C4-2B (cell line): Measurements from ENCODE around the gene ARRB1.

Experiments used
- H3K27ac ChIP-seq: fragments of 450-650 bp; 2 replicates; pipeline ENCODE4 v1.5.1; 2017
- ZFX ChIP-seq: fragments of 450-650 bp; IDR thresholded peaks from 2 replicates; pipeline ENCODE4 v1.6.1; 2017
- TF ChIP-seq, protein P1 (sequence below): fragments of 450-650 bp; conservative IDR thresholded peaks from 2 replicates; pipeline ENCODE4 v1.5.1; 2017; ENCODE audit warnings: mild to moderate bottlenecking

The ARRB1 gene

DNA sequence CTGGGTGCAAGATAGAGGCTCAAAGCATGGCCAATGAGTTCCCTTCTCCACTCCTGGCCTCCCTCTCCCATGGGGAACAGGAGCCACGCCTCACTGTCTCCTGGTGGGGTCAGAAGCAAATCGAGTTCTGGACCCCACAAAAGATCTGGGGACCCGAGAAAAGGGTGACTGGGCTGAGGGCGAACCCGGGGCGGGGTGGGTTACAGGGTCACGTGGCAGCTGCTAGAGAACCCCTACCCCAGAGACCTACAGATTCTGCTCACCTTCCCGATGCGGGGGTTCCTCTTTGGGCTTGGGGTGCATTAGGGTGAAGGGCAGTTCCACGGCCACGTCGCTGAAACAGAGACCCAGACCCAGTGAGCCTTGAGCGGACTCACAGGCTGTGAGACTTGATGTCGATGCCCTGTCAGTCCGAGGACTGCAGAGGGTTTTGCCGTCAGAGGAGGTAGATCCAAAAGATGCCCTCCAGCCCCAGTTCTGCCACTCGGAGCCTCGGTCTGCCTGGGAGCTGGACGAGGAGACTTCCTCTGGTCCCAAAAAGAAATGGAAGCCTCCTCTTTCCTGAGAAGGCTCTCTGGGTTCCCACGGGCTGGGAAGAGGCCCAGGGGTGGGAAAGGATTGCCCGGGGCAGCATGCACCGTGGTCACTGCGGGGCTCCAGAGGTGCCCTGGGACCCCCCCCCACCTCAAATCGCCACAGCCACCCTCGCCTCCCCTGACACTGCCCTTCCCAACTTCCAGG is 82.7 kb downstream of the ARRB1 start:
- no peak overlapping the region for H3K27ac ChIP-seq
- TF ChIP-seq, protein P1, sequence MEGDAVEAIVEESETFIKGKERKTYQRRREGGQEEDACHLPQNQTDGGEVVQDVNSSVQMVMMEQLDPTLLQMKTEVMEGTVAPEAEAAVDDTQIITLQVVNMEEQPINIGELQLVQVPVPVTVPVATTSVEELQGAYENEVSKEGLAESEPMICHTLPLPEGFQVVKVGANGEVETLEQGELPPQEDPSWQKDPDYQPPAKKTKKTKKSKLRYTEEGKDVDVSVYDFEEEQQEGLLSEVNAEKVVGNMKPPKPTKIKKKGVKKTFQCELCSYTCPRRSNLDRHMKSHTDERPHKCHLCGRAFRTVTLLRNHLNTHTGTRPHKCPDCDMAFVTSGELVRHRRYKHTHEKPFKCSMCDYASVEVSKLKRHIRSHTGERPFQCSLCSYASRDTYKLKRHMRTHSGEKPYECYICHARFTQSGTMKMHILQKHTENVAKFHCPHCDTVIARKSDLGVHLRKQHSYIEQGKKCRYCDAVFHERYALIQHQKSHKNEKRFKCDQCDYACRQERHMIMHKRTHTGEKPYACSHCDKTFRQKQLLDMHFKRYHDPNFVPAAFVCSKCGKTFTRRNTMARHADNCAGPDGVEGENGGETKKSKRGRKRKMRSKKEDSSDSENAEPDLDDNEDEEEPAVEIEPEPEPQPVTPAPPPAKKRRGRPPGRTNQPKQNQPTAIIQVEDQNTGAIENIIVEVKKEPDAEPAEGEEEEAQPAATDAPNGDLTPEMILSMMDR: no peak
- no peak for TF ChIP-seq ZFX

DNA sequence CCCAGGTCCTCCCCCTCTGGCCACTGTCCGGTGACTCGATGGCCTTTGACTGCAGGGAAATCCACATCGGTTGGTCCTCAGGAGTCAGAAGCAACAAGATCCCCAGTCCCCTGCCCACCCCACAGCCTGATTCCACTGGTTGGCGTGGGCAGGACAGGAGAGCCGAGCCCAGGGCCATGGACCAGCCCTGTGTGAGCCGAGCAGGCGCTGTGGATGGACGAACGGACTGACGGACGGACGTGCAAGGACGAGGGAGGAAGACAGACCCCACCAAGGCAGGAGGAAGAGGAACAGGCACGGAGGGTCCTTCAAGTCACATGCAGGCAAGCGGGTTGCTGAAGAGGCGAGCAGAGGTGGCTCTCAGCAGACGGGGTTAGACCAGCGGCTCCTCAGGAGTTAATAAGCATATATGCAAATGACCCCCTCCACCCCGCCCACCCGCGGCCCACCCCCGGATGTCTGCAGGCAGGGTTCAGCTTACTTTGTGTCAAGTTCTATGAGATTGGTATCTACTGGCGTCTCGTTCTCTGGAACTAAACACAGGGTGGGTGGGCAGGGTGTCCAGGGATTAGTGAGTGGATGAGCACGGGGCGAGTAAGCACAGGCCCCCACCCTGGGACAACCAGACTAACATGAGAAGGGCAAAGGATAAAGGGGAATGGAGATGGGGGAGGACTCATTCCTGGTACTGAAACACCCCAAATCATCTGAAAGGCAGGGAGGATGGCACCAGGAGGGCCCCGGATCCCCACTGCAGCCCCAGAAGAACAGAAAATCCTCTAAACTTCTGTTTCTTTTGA is 84.1 kb downstream of the ARRB1 start:
- TF ChIP-seq, protein P1: no peak
- TF ChIP-seq ZFX: no peak
- H3K27ac ChIP-seq: no peak overlapping the region

DNA sequence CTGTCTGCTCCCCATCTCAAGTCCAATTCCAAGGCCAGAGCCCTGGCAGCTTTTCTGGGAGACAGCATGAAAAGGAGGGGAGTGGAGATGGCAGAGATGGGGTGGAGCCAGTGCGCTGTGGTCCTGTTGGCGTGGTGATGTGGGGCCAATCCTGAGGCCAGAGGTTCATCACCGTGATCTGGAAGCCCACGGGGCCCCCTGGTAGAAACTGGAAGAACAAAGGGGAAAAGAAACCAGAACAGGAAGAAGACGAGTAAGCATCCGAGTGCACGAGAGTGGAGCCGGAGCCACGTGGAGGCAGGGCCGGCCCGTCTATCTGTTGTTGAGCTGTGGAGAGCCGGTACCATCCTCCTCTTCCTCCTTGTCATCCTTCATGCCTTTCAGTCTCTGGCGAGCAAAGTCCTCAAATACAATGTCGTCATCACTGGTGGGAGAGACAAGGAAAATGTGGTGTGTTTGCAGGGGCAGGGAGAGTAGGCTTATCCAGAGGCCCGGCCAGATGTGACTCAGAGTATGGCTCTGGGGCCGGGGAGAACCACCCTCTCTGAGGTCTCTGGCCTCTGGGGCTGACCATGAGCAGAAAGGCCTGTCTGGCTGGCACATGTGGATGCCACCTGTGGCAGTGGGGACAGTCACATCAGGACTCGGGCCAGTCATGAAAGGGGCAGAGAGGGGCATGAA is 85.5 kb downstream of the ARRB1 start:
- TF ChIP-seq, protein P1: no peak
- no peak for TF ChIP-seq ZFX
- no peak overlapping the region for H3K27ac ChIP-seq

DNA sequence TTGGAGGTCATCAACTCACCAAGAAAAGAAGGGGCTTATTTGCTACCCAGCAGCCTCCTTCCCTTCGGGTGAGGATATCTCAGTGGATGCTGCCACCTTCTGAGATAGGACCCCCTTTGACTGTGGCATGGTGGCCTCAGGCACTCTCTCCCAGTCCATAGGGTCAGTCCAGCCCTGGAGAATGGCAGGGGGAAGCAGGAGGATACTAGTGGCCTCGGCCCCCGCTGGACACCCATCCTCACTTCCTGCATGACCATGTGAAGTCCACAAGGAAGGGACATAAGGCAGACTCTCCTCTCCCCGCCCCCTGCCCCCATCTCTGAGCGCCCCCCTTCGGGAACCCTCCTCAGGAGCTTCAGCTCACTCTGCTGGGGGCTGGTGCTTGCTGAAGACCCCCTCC is 86.5 kb downstream of the ARRB1 start:
- H3K27ac ChIP-seq: no peak overlapping the region
- TF ChIP-seq ZFX: no peak
- TF ChIP-seq, protein P1: no peak

DNA sequence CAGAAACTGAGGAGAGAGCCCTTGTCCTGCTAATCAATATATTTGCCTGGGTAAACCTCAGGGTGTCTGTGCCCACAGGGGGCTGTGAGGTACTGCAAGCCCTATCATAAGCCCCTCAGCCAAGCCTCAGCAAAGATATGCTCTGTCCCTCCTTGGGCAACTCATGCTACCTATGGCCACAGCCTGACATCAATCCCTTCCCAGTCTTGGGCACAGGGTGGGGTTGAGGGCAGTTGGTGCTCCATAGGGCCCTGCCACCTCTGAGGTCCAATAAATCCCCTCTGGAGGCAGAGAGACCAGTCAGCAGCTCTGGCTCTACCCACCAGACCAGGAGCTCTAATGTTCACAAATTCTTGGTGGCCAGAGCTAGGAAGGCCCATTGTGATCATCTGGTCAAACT is 87.1 kb downstream of the ARRB1 start:
- no peak overlapping the region for H3K27ac ChIP-seq

DNA sequence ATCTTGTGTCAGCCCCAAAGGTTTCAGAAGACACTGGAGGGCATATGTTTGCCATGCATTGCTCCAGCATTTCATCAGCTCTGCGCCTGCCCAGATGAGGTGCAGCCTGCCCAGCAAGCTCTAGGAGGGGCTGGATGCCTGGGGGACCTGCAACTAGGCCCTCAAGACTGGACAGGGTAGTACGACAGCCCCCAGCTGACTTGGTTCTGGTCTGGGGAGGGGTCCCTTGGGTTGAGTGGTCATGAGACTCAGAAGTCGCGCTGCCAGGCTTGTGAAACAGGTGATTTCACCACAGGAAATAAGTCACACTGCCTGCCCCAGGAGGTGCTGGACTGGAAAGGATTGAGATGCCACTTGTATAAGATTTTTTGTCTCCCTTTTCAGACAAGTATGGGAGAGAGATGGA is 87.5 kb downstream of the ARRB1 start:
- TF ChIP-seq, protein P1: no peak
- TF ChIP-seq ZFX: no peak
- no peak overlapping the region for H3K27ac ChIP-seq

More for the DNA sequence above, 87.1 kb downstream of the ARRB1 start:
- TF ChIP-seq, protein P1: no peak
- TF ChIP-seq ZFX: no peak
